HEK293 (cell line): ENCODE results near the gene ZRANB1.

Experiments used
- CTCF ChIA-PET: fragments of 350-600 bp; formaldehyde crosslinking; extraction: SDS; loops from one replicate; lab custom pipeline; 2021; ENCODE audit warnings: antibody characterized with exemption; lab: Yijun Ruan, JAX
- POLR2A ChIA-PET: fragments of 300-600 bp; formaldehyde crosslinking; extraction: SDS; loops from one replicate; lab custom pipeline; 2020; ENCODE audit warnings: antibody characterized with exemption, inconsistent platforms; lab: Yijun Ruan, JAX
- H3K27ac ChIP-seq: fragments of 200-500 bp; sonication (Bioruptor generic); 2 replicates; pipeline ENCODE4 v1.5.1; 2014; ENCODE audit warnings: low read depth, low read length, control low read depth, inconsistent platforms; ENCODE audit errors: extremely low read depth
- H3K36me3 ChIP-seq, 2 experiments: fragments of 200-500 bp in 1 of 2; sonication (Bioruptor generic) in 1 of 2; 1 replicate in 1 of 2; 2 replicates in 1 of 2; pipeline ENCODE4 v1.5.1; 2014 to 2017; ENCODE audit warnings: inconsistent platforms in 2 of 2, low read length in 2 of 2; ENCODE audit not compliant: control insufficient read depth in 2 of 2, insufficient read depth in 1 of 2
- H3K4me1 ChIP-seq: fragments of 200-500 bp; sonication (Bioruptor generic); 2 replicates; pipeline ENCODE4 v1.5.1; 2014; ENCODE audit warnings: mild to moderate bottlenecking, low read length, inconsistent platforms; ENCODE audit not compliant: control insufficient read depth, insufficient read depth
- H3K4me3 ChIP-seq: 2 replicates; pipeline ENCODE4 v1.5.1; 2011; ENCODE audit warnings: low read depth, mild to moderate bottlenecking, control low read depth, low read length, moderate library complexity
- H3K9me3 ChIP-seq: fragments of 200-500 bp; sonication (Bioruptor generic); 2 replicates; pipeline ENCODE4 v1.5.1; 2014; ENCODE audit warnings: low read depth, low read length, inconsistent platforms; ENCODE audit not compliant: control insufficient read depth, insufficient read depth
- KLF16 ChIP-seq: fragments of 450-650 bp; formaldehyde crosslinking; IDR thresholded peaks from 2 replicates; pipeline ENCODE4 v1.5.1; 2017; ENCODE audit warnings: missing biosample characterization, missing genetic modification characterization
- OSR2 ChIP-seq: fragments of 450-650 bp; formaldehyde crosslinking; IDR thresholded peaks from 2 replicates; pipeline ENCODE4 v1.5.1; 2016; ENCODE audit warnings: missing biosample characterization, missing genetic modification characterization
- REST ChIP-seq: fragments of 450-650 bp; formaldehyde crosslinking; IDR thresholded peaks from 2 replicates; pipeline ENCODE4 v1.5.1; 2016; ENCODE audit warnings: missing biosample characterization, missing genetic modification characterization
- SP3 ChIP-seq: fragments of 450-650 bp; formaldehyde crosslinking; IDR thresholded peaks from 2 replicates; pipeline ENCODE4 v1.5.1; 2016; ENCODE audit warnings: missing biosample characterization, missing genetic modification characterization
- ZBTB17 ChIP-seq: fragments of 450-650 bp; formaldehyde crosslinking; IDR thresholded peaks from 2 replicates; pipeline ENCODE4 v1.5.1; 2016; ENCODE audit warnings: missing biosample characterization, missing genetic modification characterization
- ZBTB20 ChIP-seq: fragments of 450-650 bp; formaldehyde crosslinking; IDR thresholded peaks from 2 replicates; pipeline ENCODE4 v1.5.1; 2016; ENCODE audit warnings: missing biosample characterization, missing genetic modification characterization
- ZBTB21 ChIP-seq: fragments of 450-650 bp; formaldehyde crosslinking; IDR thresholded peaks from 2 replicates; pipeline ENCODE4 v1.5.1; 2017; ENCODE audit warnings: missing biosample characterization, missing genetic modification characterization
- ZEB2 ChIP-seq: fragments of 450-650 bp; formaldehyde crosslinking; IDR thresholded peaks from 2 replicates; pipeline ENCODE4 v1.5.1; 2016; ENCODE audit warnings: missing biosample characterization, missing genetic modification characterization
- ZNF202 ChIP-seq: fragments of 450-650 bp; formaldehyde crosslinking; IDR thresholded peaks from 2 replicates; pipeline ENCODE4 v1.5.1; 2016; ENCODE audit warnings: missing biosample characterization, missing genetic modification characterization, borderline replicate concordance
- ZNF302 ChIP-seq: fragments of 450-650 bp; formaldehyde crosslinking; IDR thresholded peaks from 2 replicates; pipeline ENCODE4 v1.5.1; 2016; ENCODE audit warnings: missing biosample characterization, missing genetic modification characterization, low read depth
- ZNF544 ChIP-seq: fragments of 450-650 bp; formaldehyde crosslinking; IDR thresholded peaks from 2 replicates; pipeline ENCODE4 v1.5.0; 2017; ENCODE audit warnings: missing biosample characterization, missing genetic modification characterization
- ZNF549 ChIP-seq: fragments of 450-650 bp; IDR thresholded peaks from 2 replicates; pipeline ENCODE4 v1.5.1; 2018; ENCODE audit warnings: missing biosample characterization, missing genetic modification characterization, mild to moderate bottlenecking, inconsistent platforms, moderate library complexity
- ZNF558 ChIP-seq: fragments of 450-650 bp; formaldehyde crosslinking; IDR thresholded peaks from 2 replicates; pipeline ENCODE4 v1.5.1; 2016; ENCODE audit warnings: missing biosample characterization, missing genetic modification characterization
- ZNF610 ChIP-seq: fragments of 450-650 bp; formaldehyde crosslinking; IDR thresholded peaks from 2 replicates; pipeline ENCODE4 v1.5.1; 2016; ENCODE audit warnings: missing biosample characterization, missing genetic modification characterization, borderline replicate concordance
- ZNF629 ChIP-seq: fragments of 450-650 bp; formaldehyde crosslinking; IDR thresholded peaks from 2 replicates; pipeline ENCODE4 v1.5.1; 2017; ENCODE audit warnings: missing biosample characterization, missing genetic modification characterization
- ZNF654 ChIP-seq: fragments of 450-650 bp; formaldehyde crosslinking; IDR thresholded peaks from 2 replicates; pipeline ENCODE4 v1.5.1; 2016; ENCODE audit warnings: low read depth, missing biosample characterization, missing genetic modification characterization
- ZNF664 ChIP-seq: fragments of 450-650 bp; formaldehyde crosslinking; IDR thresholded peaks from 2 replicates; pipeline ENCODE4 v1.5.1; 2016; ENCODE audit warnings: missing biosample characterization, missing genetic modification characterization
- ZNF677 ChIP-seq: fragments of 450-650 bp; IDR thresholded peaks from 2 replicates; pipeline ENCODE4 v1.5.0; 2018; ENCODE audit warnings: missing biosample characterization, mild to moderate bottlenecking, missing genetic modification characterization, moderate library complexity
- ZNF76 ChIP-seq: fragments of 450-650 bp; formaldehyde crosslinking; IDR thresholded peaks from 2 replicates; pipeline ENCODE4; 2016; ENCODE audit warnings: low read depth, missing biosample characterization, missing genetic modification characterization, borderline replicate concordance
- ZNF785 ChIP-seq: fragments of 450-650 bp; formaldehyde crosslinking; IDR thresholded peaks from 2 replicates; pipeline ENCODE4 v1.5.1; 2016; ENCODE audit warnings: missing biosample characterization, missing genetic modification characterization
- ZSCAN30 ChIP-seq: fragments of 450-650 bp; IDR thresholded peaks from 2 replicates; pipeline ENCODE4 v1.5.1; 2018; ENCODE audit warnings: missing biosample characterization, mild to moderate bottlenecking, missing genetic modification characterization, moderate library complexity
- TF ChIP-seq, protein P1 (sequence below): fragments of 450-650 bp; formaldehyde crosslinking; IDR thresholded peaks from 2 replicates; pipeline ENCODE4 v1.5.1; 2017; ENCODE audit warnings: missing biosample characterization, missing genetic modification characterization
- TF ChIP-seq, protein P2 (sequence below): fragments of 450-650 bp; formaldehyde crosslinking; IDR thresholded peaks from 2 replicates; pipeline ENCODE4 v1.5.1; 2016; ENCODE audit warnings: missing biosample characterization, missing genetic modification characterization

Gene ZRANB1

DNA sequence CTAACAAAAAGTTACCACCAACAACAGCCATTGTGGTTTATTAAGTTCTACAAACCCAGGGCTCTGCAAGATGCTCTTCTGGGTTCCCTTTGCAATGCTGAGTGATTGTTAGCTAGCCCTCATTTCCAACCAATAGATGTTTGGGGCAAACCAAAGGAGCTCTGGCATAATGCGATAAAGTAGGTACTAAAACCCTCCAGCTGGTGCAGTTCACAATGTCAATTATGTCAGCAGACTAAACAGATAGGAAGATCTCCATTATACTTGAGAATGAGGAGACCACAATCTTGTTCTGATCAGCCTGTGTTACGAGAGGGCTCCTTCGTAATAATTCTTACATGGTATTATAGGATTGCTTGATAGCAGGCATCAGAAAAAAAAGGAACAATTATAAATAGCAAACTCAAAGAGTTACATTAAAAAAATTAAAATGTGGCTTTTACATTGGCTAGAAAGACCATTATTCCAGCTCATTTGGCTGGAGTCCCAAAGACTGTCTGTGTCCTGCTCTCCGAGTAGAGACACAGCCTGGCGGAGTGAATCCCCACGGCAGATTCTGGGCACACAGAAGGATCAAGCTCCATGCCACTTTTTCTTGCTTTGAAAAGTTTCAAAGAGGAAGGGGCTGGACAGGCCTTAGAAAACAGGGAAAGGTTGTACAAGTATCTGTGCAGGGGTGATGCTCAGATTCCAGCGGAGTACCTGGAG is 93.8 kb downstream of the ZRANB1 start:
- TF ChIP-seq ZBTB20 (tag by site-specific recombination) (0 out of 2 replicates have a peak, but pooled peaks have one; percentile 31), ZNF654 (no peak)
- H3K27ac ChIP-seq = no peak overlapping the region
- no peak overlapping the region for H3K4me3 ChIP-seq
- ChIA-PET POLR2A (interaction anchor here (1.5 kb wide), 1 partner anchor 9 kb away, joined by 6 read pairs; no protein-coding TSS in a partner anchor), CTCF (interaction anchor here (0.6 to 3.7 kb wide), 2 partner anchors 12 to 491 kb away, joined by 3 to 26 read pairs; no protein-coding TSS in a partner anchor)
- peaks cover 0 to 5% of the 10 kb centered on the region in 2 experiments; a peak in 1 of 3 replicates for H3K36me3 ChIP-seq
- H3K4me1 ChIP-seq = peaks cover 32% of the 10 kb centered on the region
- H3K9me3 ChIP-seq = no peaks in the 10 kb centered on the region

- Histone ChIP-seq H3K9me3 (no peaks in the 10 kb centered on the region), H3K27ac (no peak overlapping the region), H3K36me3 (peaks cover 0 to 5% of the 10 kb centered on the region in 2 experiments; a peak in 1 of 3 replicates), H3K4me1 (peaks cover 32% of the 10 kb centered on the region), H3K4me3 (no peak overlapping the region)
- CTCF ChIA-PET = interaction anchor here (0.5 to 3.7 kb wide), 2 partner anchors 11 to 107 kb away, joined by 3 to 26 read pairs; no protein-coding TSS in a partner anchor
- POLR2A ChIA-PET = interaction anchor here (0.5 to 1.5 kb wide), 2 partner anchors 8 to 620 kb away, joined by 3 to 6 read pairs; no protein-coding TSS in a partner anchor
- TF ChIP-seq ZNF664 (tag by site-specific recombination) (peak; percentile 78; the same call in 1 of the 2 replicates), ZNF544 (tag by site-specific recombination) (no peak), ZBTB21 (no peak), ZNF785 (tag by site-specific recombination) (no peak), ZNF677 (no peak), ZNF629 (tag by site-specific recombination) (0 out of 2 replicates have a peak, but pooled peaks have one; percentile 18), KLF16 (tag by site-specific recombination) (no peak), ZNF76 (tag by site-specific recombination) (0 out of 2 replicates have a peak, but pooled peaks have one; percentile 42), ZNF302 (tag by site-specific recombination) (no peak), ZEB2 (tag by site-specific recombination) (0 out of 2 replicates have a peak, but pooled peaks have one; percentile 36), ZNF202 (tag by site-specific recombination) (no peak), ZNF558 (tag by site-specific recombination) (0 out of 2 replicates have a peak, but pooled peaks have one; percentile 14), REST (tag by site-specific recombination) (peak; percentile 77), SP3 (tag by site-specific recombination) (peak; percentile 26; the same call in 1 of the 2 replicates), ZSCAN30 (peak; percentile 25; the same call in 1 of the 2 replicates), ZBTB17 (peak; percentile 73), ZNF610 (tag by site-specific recombination) (no peak), ZNF549 (tag by site-specific recombination) (no peak), OSR2 (tag by site-specific recombination) (peak; percentile 41; the same call in 1 of the 2 replicates)
- TF ChIP-seq, protein P1, sequence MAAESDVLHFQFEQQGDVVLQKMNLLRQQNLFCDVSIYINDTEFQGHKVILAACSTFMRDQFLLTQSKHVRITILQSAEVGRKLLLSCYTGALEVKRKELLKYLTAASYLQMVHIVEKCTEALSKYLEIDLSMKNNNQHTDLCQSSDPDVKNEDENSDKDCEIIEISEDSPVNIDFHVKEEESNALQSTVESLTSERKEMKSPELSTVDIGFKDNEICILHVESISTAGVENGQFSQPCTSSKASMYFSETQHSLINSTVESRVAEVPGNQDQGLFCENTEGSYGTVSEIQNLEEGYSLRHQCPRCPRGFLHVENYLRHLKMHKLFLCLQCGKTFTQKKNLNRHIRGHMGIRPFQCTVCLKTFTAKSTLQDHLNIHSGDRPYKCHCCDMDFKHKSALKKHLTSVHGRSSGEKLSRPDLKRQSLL (tag by site-specific recombination) = 0 out of 2 replicates have a peak, but pooled peaks have one; percentile 60
- TF ChIP-seq, protein P2, sequence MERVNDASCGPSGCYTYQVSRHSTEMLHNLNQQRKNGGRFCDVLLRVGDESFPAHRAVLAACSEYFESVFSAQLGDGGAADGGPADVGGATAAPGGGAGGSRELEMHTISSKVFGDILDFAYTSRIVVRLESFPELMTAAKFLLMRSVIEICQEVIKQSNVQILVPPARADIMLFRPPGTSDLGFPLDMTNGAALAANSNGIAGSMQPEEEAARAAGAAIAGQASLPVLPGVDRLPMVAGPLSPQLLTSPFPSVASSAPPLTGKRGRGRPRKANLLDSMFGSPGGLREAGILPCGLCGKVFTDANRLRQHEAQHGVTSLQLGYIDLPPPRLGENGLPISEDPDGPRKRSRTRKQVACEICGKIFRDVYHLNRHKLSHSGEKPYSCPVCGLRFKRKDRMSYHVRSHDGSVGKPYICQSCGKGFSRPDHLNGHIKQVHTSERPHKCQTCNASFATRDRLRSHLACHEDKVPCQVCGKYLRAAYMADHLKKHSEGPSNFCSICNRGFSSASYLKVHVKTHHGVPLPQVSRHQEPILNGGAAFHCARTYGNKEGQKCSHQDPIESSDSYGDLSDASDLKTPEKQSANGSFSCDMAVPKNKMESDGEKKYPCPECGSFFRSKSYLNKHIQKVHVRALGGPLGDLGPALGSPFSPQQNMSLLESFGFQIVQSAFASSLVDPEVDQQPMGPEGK (tag by site-specific recombination) = peak; percentile 36; the same call in 1 of the 2 replicates
Measured at GRCh38 chr10:125037145-125037877, 95.4 kb downstream of the ZRANB1 start.
